Astrocyte (in vitro differentiated cells and primary cell): ENCODE measurements around the gene SVEP1. TPM values are rescaled to one million over a fixed set of nuclear protein-coding genes. Genes with fewer than 3 reads are reported as not detected.

ENCODE experiments used
- DNase-seq: peaks from one replicate; pipeline ENCODE4 v3.0.0-alpha.2; 2010; ENCODE audit warnings: low read depth
- FAIRE-seq: peaks from 2 replicates; lab custom pipeline; 2011; peaks lifted over from hg19 to GRCh38; lab: Jason Lieb, UNC
- H2AFZ ChIP-seq: 2 replicates; pipeline ENCODE4 v1.6.0; 2012; ENCODE audit warnings: low read depth, low read length, inconsistent platforms
- H3K27ac ChIP-seq: 2 replicates; pipeline ENCODE4 v1.5.1; 2011; ENCODE audit warnings: low read depth, low read length, inconsistent platforms
- H3K27me3 ChIP-seq: 2 replicates; pipeline ENCODE4 v1.6.0; 2011; ENCODE audit warnings: low read length, inconsistent platforms; ENCODE audit not compliant: insufficient read depth
- H3K36me3 ChIP-seq: 2 replicates; pipeline ENCODE4 v1.5.1; 2011; ENCODE audit warnings: low read length, inconsistent platforms; ENCODE audit not compliant: insufficient read depth
- H3K4me1 ChIP-seq: 2 replicates; pipeline ENCODE4 v1.5.1; 2011; ENCODE audit warnings: low read length, inconsistent platforms; ENCODE audit not compliant: insufficient read depth
- H3K4me2 ChIP-seq: 2 replicates; pipeline ENCODE4 v1.6.0; 2012; ENCODE audit warnings: low read length, inconsistent platforms
- H3K4me3 ChIP-seq: 2 replicates; pipeline ENCODE4 v1.5.1; 2011; ENCODE audit warnings: low read depth, mild to moderate bottlenecking, low read length, inconsistent platforms; ENCODE audit not compliant: insufficient read depth
- H3K79me2 ChIP-seq: 2 replicates; pipeline ENCODE4 v1.6.0; 2012; ENCODE audit warnings: mild to moderate bottlenecking, low read length, inconsistent platforms; ENCODE audit not compliant: insufficient read depth
- H3K9ac ChIP-seq: 2 replicates; pipeline ENCODE4 v1.6.0; 2012; ENCODE audit warnings: mild to moderate bottlenecking, low read length, inconsistent platforms
- H3K9me3 ChIP-seq: 2 replicates; pipeline ENCODE4 v1.5.1; 2012; ENCODE audit warnings: low read depth, mild to moderate bottlenecking, low read length, inconsistent platforms; ENCODE audit not compliant: insufficient read depth
- H4K20me1 ChIP-seq: 2 replicates; pipeline ENCODE4 v1.6.0; 2012; ENCODE audit warnings: low read length, inconsistent platforms; ENCODE audit not compliant: insufficient read depth
- H3K27ac Mint-ChIP-seq: one replicate; pipeline ENCODE4 v1.8.0; 2021; ENCODE audit warnings: mild to moderate bottlenecking, mixed read lengths; ENCODE audit not compliant: unreplicated experiment
- H3K27me3 Mint-ChIP-seq: one replicate; pipeline ENCODE4 v1.8.0; 2021; ENCODE audit warnings: low read depth, mixed read lengths; ENCODE audit not compliant: unreplicated experiment
- H3K36me3 Mint-ChIP-seq: one replicate; pipeline ENCODE4 v1.8.0; 2021; ENCODE audit warnings: low read depth, mixed read lengths; ENCODE audit not compliant: unreplicated experiment
- H3K4me1 Mint-ChIP-seq: one replicate; pipeline ENCODE4 v1.8.0; 2021; ENCODE audit warnings: low read depth, mixed read lengths; ENCODE audit not compliant: unreplicated experiment
- H3K4me3 Mint-ChIP-seq: one replicate; pipeline ENCODE4 v1.8.0; 2021; ENCODE audit warnings: mild to moderate bottlenecking, moderate library complexity, mixed read lengths; ENCODE audit not compliant: unreplicated experiment
- H3K9me3 Mint-ChIP-seq: one replicate; pipeline ENCODE4 v1.8.0; 2021; ENCODE audit warnings: mild to moderate bottlenecking, mixed read lengths; ENCODE audit not compliant: unreplicated experiment
- CTCF ChIP-seq: IDR thresholded peaks from 2 replicates; pipeline ENCODE4 v1.5.1; 2011; ENCODE audit warnings: low read depth, mild to moderate bottlenecking, inconsistent platforms, low read length, moderate library complexity; ENCODE audit not compliant: insufficient read depth
- EZH2 ChIP-seq: IDR thresholded peaks from 2 replicates; pipeline ENCODE4 v1.6.1; 2012; ENCODE audit warnings: mild to moderate bottlenecking, low read length, inconsistent platforms; ENCODE audit not compliant: insufficient read depth
- total RNA-seq: library from RNA; stranded (reverse); gene quantifications from 2 replicates; pipeline ENCODE4 v1.2.1, GENCODE V29; 2021

Gene SVEP1
- total RNA-seq, 1 donor from 2014 or later: 1.1 TPM

- Histone ChIP-seq H3K4me2 (no peak overlapping the region), H4K20me1 (no peaks in the 10 kb centered on the region), H3K79me2 (no peaks in the 10 kb centered on the region), H3K27me3 (no peaks in the 10 kb centered on the region), H3K27ac (no peak overlapping the region), H3K4me3 (no peak overlapping the region), H3K36me3 (no peaks in the 10 kb centered on the region), H3K9me3 (no peaks in the 10 kb centered on the region), H3K4me1 (no peaks in the 10 kb centered on the region), H3K9ac (no peak overlapping the region), H2AFZ (no peak overlapping the region)
- Mint-ChIP-seq H3K27me3 (peaks cover 4% of the 10 kb centered on the region), H3K9me3 (peaks cover 2% of the 10 kb centered on the region), H3K4me3 (no peak overlapping the region), H3K27ac (no peak overlapping the region), H3K36me3 (no peaks in the 10 kb centered on the region), H3K4me1 (no peaks in the 10 kb centered on the region)
- no peak for FAIRE-seq
- TF ChIP-seq CTCF (no peak), EZH2 (no peak)
- no peak for DNase-seq
Observed at GRCh38 chr9:110317911-110318310, 261.6 kb downstream of the SVEP1 start.

- no peaks in the 10 kb centered on the region for H3K36me3 Mint-ChIP-seq
- Histone ChIP-seq H3K36me3 (no peaks in the 10 kb centered on the region), H4K20me1 (no peaks in the 10 kb centered on the region), H3K27ac (no peak overlapping the region), H3K4me3 (no peak overlapping the region), H2AFZ (no peak overlapping the region), H3K9me3 (no peaks in the 10 kb centered on the region), H3K27me3 (no peaks in the 10 kb centered on the region), H3K9ac (no peak overlapping the region), H3K4me2 (no peak overlapping the region), H3K79me2 (no peaks in the 10 kb centered on the region), H3K4me1 (no peaks in the 10 kb centered on the region)
- DNase-seq (no peak), FAIRE-seq (no peak)
- H3K4me1 Mint-ChIP-seq: no peaks in the 10 kb centered on the region
- H3K27me3 Mint-ChIP-seq: no peaks in the 10 kb centered on the region
- no peaks in the 10 kb centered on the region for H3K9me3 Mint-ChIP-seq
- no peak overlapping the region for H3K27ac Mint-ChIP-seq
- TF ChIP-seq CTCF (no peak), EZH2 (no peak)
- no peak overlapping the region for H3K4me3 Mint-ChIP-seq
Observed at GRCh38 chr9:110316261-110317075, 263.1 kb downstream of the SVEP1 start.

Other genes with a start within 250 kb of the SVEP1 start
- not detected in 2 replicates for gene TXNDC8, start 241.9 kb downstream of the SVEP1 start, total RNA-seq
- not detected in 2 replicates for gene MUSK, start 89.0 kb upstream of the SVEP1 start, total RNA-seq